ENCODE results near the gene BRSK2.
"Not testable (repeated sequence)": the region's sequence is repeated elsewhere in the genome, so short reads cannot be mapped to it uniquely, and the experiment has no call there.

The BRSK2 gene

DNA sequence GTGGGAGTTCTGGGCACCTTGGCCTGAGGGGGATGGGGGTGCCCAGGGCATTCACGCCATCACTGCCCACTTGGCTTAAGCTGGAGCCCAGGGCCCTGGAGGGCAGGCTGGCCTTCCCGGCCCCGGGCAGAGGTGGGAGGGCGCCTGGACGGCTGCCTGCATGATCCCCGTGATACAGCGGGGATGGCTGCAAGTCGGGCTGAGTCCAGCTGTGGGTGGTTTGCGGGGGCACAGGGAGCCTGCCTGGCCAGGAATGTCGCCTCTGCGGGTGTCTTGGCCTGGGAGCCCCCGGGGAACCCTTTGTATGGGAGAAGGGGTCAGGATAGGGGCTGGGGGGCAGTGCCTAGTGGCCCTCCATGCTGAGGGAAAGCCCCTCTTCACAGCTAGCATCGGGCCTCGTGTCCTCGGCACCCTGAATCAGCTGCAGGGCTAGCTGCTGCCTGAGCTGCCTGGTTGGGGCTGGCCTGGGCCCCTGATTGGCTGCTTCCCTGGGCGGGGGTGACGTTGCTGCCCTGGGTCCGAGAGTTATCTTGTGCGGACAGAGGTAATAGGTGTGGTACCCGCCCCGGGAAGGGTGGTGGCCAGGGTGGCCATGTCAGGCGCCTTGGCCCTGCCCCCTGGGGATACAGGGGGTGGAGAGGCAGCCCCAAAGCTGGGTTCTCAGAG, 8.3 kb downstream of the BRSK2 start:
- DNase-seq = no peak

DNA sequence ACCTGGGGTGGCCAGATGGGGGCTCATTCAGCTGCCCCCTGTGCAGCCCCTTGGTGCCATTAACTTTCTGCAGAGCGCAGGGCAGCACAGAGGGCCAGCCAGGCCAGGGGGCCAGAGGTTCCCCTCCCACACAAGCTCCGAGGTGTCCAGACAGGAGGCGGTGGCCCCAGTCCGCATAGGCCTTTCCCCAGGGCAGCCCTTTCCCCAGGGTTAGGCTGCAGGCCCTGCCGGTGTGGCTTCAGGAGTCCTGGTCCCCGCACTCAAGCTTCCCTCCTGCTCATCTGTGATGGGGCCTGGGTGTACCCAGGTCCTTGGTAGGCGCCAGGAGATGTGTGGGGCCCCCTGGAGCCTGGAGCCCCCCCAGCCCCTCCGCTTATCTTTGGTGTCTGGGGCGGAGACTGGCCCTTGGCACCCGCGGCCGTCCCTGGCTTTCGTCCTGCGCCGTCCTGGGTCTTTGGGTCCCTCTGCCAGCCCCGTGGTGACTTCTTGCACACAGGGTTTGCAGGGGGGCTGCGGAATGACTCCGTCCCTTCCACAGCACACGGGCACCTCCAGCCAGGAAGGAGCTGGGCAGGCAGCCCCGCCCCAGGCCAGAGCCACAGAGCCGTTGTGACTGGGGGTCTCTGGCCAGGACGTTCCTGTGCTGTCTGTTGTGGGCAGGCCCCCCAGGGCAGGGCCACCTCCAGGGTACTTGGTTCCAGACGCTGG, 8.9 kb downstream of the BRSK2 start:
- no peak for DNase-seq

DNA sequence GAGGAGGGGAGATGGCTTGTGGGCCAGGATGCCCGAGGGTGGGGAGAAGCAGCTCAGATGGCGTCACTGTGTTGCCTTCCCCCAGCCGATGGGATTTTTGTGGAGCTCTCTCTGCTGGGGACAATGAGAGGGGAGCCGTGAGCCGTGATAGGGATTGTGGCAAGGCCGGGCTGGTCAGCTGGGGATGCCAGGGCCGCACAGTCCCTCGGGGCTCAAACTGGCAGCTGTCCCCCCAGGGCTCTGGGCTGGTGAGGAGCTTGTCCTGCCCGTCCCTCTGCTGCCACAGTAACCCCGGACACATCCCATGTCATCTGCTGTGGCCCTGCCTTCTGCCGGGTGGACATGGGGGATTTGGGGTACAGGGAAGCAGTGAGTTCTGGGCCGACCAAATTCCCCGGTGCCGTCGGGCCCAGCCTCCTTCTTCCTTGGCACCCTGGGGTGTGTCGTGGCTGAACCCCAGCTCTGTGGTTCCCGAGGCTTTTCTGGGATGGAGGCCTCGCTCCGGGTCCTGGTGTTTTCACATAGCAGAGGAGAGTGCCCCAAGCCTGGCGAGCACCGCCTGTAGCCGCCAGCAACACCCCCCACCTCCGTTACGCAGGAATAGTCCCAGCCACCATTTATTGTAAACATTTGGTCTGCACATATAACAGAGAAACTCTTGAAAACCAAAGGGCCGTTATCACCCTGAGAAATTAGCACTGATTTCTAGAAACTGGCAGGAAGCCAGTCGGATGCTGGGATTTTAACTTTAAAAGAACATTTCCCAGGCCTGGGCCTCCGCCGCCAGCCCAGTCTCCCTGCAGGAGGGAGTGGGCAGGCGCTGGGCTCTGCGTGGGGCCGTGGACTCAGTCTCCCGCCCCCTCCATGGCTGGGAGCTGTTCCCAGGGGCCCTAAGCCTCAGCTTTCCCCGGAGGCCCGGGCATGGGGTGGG, 9.9 kb downstream of the BRSK2 start:
- DNase-seq = no peak

DNA sequence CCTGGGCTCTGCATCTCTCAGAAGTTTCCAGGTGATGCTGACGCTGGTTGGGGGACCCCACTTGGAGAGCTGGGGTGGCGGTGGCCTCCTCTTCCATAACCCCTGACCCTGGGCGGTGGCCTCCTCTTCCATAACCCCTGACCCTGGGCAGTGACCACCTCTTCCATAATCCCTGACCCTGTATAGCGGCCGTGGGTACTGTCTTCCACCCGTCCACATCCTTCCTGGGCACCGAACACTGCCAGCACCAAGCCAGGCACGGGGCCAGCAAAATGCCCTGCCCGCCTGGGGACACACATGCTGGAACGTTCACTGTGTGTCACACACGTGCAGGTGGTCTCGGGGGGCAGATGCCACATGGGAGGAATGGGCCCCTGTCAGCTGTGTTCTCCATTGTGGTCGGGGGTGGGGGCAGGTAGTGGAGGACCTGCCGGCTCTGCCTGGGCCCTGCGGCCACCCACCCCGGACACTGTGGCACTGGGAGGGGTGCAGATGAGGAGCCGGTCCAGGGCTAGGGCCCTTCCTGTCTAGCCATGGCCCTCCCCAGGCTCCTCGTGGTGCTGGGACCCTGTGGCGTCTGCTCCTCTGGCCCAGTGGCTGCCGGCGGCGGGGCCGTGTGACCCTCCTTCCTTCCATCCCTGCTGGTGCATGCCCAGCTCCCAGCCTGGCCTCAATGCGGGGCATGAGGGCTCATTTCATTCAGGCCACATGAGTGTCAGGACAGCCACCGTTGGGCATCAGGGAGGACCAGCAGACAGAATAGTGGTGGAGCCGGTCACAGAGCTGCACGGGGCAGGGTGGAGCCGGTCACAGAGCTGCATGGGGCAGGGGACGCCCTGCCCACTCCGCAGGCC, 10.8 kb downstream of the BRSK2 start:
- no peak for DNase-seq

DNA sequence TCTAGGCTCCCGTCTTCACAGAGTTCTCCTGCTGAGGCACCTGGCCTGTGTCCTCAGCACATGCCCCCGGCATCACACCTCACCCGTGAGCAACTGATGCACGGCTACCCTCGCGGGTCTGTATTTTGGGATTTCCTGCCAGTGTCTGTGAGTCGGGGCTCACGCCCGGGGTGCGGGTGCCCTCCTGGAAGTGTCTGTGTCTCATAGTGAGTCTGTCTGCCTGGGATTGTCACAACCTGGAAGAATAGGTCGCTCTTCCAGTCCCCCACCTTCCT, 11.4 kb downstream of the BRSK2 start:
- no peak for DNase-seq

DNA sequence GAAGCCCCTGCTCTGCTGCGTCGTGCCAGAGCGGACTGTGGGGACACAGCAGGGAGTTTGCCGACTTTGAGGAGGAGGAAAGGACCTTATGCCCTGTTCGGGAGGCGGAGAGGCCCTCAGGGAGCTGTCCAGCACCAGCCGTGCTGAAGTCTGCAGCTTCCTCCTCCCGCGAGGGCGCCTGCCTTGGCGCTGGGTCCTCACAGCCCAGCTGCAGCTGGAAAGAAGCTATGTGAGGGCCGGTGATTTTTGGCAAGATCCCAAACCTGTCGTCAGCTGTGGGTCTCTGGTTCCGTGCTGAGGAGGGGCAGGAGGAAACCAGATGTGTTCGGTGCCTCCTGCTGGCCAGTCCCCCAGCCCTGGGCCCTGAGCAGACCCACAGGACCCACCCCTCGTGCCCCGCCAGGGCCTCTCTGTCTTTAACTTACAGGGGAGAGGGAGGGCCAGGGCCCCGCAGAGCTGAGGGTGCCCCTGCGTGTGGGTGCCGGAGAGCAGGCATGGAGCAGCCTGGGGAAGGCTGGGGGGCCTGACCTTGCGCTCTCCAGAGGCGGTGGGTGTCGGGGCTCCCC, 12.0 kb downstream of the BRSK2 start:
- no peak for DNase-seq

DNA sequence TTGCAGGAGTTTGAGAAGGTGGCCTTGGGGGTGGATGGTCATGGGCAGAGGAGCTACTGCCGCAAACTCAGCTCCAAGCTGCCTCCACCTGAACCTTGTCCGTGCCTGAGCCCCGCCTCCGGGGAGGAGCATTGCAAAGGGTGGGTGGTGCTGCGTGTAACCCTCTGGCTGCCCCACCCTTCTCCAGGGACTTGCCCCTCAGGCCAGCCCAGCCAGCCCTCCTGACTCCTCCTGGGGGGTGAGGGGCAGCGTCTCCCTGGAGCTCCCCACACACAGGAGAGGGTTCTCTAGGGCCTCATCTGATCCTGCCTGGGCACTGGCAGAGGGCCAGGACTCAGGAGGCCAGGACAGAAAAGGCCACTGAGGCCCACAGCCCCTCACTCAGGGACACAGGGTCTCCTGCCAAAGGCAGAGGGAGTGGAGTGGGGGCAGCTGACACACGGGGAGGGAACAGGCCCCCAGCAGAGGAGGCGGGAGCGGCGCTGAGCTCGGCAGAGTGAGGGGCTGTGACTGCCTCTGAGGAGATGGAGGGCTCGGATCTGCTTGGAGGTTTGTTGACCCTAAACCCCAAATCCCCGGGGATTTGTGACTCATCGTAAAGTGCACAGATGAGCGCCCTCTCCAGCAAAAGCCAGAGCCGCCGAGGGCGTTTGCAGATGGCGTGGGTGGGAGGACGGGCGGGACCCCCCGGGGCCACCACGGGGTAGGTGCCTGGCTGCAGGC, 12.8 kb downstream of the BRSK2 start:
- no peak for DNase-seq

DNA sequence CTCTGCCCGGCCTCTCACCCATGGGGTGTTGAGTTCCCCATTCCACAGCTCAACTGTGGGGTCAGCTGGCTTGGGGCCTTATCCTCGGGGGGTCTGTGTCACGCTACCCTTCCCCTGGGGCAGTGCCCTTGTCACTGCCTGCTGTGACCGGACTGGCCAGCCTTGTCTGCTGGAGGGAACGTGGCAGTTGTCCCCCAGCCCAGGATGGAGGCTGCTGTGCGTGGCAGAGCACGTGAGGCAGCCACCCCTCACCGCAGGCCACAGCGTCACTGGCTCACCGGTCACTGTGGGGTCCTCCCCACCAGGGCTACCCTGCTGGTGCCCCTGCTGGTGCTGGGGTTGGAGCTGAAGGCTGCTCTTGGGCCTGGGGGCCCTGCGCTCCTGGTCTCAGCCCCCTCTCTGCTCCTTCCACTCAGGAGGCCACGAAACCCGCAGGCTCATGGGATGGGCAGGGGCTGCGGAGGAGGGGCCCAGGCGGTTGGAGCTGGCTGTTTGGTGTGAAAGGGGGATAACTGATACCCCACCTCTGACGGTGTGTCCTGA, 13.4 kb downstream of the BRSK2 start:
- DNase-seq = no peak

DNA sequence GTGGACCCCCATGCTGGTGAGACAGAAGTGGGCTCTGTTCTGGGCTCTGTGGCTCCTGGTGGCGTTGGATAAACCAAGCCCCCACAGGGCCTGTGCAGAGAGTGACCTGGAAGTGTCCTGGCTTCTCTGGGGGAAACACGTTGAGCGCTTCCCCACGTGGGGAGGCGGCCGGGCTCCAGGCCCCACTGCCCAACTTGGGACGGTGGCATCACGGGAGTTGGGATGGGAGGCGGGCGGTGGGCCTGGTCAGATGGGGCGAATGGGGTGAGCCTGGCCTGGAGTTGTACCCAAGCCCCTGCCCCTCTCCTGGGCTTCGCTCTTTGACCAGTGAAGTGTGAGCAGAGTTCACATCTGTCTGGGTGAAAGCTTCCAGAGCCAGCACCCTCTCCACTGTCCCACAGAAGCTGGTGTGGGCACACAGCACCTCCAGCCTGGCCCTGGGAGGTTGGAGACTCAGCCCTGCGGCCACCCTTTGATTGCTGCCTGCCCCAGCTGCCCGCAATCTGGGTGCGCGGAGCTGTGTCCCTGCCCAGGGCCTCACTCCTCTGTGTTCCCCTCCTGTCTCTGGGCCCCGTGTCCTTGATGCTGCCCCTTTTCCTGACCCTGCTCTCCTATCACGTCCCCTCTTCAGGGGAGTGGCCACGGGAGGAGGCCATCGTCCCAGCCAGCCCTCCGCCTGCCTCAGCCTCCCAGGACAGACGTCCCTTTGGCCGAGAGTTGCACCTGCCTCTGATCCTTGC, 14.2 kb downstream of the BRSK2 start:
- no peak for DNase-seq

DNA sequence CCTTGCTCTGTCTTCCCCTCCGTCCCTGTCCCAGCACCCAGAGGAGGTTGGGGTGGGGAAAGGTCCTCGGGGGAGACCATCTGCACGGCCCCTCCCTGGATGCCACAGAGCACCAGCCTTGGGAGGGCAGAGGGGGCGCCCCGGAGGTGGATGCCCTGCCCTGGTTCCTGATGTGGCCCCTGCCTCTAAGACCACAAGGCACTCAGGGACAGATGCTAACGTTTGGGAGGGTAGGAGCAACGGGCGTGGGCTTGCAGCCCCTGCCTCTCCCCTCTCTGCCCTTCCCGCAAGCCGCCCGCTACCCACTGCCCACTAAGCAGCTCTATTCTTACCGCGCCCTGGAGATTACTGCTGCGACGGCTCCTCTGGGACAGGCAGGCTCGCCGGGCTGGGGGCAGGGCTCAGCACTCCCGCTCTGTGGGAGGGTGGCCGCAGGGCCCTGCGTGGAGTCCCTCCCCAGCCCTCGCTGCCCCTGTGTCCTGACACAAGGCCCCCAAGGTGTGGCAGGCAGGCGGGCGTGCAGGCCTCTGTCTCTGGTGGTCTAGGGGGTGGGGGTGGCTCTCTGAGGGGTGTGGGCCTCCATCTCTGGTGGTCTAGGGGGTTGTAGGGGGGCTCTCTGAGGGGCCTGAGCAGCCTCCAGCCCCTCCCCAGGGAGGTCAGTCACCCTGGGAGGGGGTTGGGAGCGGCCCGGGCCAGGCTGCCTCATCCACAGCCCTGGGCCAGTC, 14.9 kb downstream of the BRSK2 start:
- DNase-seq = no peak

DNA sequence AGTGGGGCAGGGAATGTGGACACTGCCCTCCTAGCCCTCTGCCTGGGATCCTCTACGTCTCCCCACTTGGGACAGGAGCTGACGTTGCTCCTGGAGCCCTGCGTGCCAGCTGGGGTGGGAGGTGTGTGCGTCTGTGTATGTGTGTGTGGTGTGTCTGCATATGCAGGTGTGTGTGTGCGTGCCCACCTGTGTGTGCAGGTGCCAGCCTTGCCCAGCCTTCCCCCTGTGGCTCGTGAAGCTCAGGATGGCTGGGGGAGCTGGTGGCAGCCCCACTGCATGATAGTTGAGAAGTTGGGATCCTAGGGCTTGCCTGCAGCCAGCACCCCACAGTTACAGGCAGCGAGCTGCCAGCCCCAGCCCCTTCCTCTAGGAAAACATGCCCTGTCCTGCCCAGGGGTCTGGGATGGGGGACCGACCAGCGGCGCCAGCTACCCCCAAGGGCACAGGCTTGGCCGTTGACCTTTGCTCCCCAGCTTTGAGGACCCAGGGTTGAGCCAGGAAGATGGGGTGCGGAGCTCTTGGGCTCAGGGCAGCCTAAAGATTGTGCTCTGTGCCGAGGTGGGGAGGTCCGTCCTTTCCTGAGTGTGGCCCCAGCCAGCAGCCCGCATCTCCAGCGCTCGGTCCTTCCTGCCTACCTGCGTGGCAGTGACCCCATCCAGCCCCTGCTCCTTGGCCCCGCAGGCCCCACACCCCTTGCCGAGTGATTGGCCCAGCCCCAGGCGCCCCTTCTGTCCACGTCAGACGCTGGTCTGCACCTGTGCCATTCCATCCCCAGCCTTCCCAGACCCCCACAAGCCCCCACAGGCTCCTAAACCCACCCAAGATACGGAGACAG, 15.7 kb downstream of the BRSK2 start:
- no peak for DNase-seq

DNA sequence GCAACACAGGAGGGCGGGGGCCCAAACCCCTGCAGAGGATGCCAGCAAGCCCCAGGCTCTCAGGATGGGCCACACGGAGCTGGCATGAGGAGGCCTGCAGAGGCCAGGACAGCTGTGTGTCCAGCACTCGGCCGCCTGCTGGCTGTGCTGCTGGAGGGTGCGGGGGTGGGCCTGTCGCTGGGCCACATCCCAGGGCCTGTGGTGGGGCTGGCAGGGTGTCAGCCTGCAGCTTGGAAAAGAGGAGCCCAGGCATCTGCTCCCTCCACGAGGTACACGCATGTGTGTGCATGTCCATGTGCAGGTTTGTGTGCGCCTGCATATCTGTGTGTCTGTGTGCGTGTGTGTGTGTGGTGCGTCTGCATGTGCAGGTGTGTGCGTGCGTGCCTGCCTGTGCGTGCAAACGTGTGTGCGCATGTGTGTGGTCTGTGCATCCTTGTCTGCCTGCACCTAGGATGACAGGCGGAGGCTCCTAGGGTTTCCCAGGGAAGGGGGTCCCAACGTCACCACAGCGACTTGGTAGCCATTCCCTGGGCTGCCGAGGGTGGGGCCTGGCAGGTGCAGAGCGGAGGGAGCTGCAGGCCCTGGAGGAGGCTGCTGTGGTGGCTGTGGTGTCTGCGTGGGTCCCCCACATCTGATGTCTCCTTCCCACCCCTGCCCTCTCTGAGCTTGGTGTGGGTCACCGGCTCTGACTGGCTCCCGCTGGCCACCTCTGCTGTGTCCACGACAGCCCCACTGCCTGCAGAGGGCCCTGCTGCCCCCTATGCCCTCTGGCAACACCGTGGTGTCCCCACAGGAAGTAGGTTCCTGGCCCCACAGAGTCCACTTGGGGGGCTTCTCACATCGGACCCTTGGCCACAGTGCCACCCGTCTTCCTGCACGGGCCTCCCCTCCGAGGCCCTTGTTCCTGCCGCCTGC, 17.1 kb downstream of the BRSK2 start:
- no peak for DNase-seq

DNA sequence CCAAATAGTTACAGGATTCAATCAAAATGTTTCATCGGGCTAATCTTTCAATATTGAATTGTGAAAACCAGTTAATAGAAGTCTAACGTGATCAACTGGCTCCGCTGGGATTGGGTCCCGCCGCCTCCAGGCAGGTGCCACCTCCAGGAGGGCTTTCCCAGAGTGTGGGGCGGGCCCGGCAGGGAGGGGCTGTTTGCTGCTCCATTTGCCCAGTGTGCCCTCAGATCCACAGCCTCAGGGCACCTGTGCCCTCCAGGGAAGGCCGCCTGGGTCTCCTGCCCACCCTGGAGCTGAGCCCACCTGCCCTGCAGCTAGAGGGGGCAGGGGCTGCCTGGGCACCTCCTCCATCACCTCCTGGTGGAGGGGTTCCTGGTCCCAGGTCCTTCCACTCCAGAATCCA, 17.9 kb downstream of the BRSK2 start:
- DNase-seq = no peak

DNA sequence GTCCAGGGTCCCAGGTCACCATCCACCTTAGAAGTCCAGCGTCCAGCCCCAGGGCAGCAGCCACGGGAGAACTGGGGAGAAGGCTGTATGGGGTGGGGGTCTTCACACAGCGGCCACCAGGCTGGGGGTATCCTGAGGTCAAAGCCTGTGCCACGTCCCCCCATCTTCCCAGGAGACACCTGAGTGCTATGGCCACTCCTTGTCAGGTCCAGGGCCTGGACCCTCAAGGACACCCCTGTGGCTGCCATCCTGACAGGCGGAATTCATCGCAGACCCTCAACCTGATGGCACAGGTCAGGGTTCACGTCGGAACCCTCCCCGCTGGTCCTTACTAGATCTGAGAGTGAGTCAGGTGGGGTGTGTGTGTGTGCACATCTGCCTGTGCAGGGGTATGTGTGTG, 18.6 kb downstream of the BRSK2 start:
- DNase-seq = no peak

DNA sequence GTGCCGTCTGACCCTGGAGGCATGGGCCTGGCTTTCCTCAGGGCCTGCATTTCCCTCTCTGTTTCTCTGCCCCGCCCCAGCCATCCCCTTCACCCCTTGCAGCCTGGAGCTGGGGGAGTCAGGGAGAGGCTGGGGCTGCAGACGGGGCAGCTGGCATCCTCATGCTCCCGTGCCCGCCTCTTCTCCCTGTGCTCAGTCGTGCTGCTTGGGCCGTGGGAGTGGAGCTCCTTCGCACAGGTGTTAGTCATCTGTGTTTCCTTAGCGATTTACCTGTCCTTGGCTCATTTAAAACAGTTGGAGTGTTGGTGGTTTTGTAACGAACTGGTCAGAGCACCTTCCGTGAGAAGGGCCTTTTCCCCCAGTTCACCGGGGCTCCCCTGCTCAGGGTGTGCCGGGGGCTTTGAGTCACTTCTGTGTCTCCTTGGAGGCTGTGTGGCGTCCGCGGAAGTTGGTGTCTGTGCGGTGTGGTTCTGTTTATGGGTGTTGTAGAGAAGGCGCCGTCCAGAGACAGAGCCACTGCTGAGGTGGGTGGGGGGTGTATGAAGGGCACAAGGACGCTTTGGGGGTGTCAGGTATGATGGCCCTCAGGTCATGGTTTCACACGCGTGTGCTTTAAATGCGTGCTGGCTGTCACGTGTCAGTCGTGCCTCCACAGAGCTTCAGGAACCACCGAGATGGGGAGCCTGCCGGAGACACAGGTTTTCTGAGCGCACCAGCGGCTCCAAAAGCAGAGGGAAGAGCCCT, 19.5 kb downstream of the BRSK2 start:
- no peak for DNase-seq

DNA sequence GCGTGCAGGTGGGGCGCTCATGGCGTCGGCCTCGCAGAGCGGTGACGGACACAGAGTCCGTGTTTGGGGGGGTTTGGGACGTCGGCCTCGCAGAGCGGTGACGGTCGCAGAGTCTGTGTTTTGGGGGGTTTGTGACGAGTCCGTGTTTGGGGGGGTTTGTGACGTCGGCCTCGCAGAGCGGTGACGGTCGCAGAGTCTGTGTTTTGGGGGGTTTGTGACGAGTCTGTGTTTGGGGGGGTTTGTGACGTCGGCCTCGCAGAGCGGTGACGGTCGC, 20.1 kb downstream of the BRSK2 start:
- DNase-seq = not testable (repeated sequence)

Data from NCI-H1048 (cell line).